Fibroblast of villous mesenchyme (primary cell): ENCODE data around the gene BTBD9. TPM values are rescaled to one million over a fixed set of nuclear protein-coding genes. Genes with fewer than 3 reads are reported as not detected.

Experiments used
- DNase-seq: peaks from one replicate; pipeline ENCODE4 v3.0.0-alpha.2; 2010; ENCODE audit warnings: low read depth
- H3K4me3 ChIP-seq: 2 replicates; pipeline ENCODE4 v1.5.1; 2011; ENCODE audit warnings: low read depth, mild to moderate bottlenecking, low read length
- total RNA-seq: library from RNA; depleted of rRNA; stranded (reverse); fragments of >200 nt; gene quantifications from 2 replicates; pipeline ENCODE4 v1.2.3, GENCODE V29; 2012
- TF ChIP-seq, protein P1 (sequence below): IDR thresholded peaks from 2 replicates; pipeline ENCODE4 v1.5.1; 2012; ENCODE audit warnings: low read depth, mild to moderate bottlenecking, low read length; ENCODE audit not compliant: insufficient read depth

BTBD9 gene
- total RNA-seq, 1 donor, result 12.1 TPM

DNA sequence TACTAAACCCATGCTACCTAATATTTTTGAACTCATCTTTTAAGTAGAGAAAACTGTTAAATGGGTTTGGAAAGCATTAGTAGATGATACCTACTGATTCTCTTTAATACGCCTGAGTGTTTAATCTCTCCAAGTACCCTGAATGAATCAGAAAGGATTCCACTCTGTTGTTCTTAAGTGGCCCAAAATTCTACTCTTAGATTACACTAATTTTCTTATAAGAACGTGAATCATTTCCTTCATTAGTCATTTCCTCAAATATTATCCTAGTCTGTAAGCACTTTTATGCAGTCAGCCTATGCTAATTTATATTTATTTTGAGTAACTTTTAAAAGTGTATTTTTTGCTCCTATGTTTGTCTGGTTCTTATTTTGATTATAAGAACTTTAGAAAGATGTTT is 380.0 kb downstream of the BTBD9 start:
- TF ChIP-seq, protein P1, sequence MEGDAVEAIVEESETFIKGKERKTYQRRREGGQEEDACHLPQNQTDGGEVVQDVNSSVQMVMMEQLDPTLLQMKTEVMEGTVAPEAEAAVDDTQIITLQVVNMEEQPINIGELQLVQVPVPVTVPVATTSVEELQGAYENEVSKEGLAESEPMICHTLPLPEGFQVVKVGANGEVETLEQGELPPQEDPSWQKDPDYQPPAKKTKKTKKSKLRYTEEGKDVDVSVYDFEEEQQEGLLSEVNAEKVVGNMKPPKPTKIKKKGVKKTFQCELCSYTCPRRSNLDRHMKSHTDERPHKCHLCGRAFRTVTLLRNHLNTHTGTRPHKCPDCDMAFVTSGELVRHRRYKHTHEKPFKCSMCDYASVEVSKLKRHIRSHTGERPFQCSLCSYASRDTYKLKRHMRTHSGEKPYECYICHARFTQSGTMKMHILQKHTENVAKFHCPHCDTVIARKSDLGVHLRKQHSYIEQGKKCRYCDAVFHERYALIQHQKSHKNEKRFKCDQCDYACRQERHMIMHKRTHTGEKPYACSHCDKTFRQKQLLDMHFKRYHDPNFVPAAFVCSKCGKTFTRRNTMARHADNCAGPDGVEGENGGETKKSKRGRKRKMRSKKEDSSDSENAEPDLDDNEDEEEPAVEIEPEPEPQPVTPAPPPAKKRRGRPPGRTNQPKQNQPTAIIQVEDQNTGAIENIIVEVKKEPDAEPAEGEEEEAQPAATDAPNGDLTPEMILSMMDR, result no peak
- no peak overlapping the region for H3K4me3 ChIP-seq
- peak; percentile 34 for DNase-seq

DNA sequence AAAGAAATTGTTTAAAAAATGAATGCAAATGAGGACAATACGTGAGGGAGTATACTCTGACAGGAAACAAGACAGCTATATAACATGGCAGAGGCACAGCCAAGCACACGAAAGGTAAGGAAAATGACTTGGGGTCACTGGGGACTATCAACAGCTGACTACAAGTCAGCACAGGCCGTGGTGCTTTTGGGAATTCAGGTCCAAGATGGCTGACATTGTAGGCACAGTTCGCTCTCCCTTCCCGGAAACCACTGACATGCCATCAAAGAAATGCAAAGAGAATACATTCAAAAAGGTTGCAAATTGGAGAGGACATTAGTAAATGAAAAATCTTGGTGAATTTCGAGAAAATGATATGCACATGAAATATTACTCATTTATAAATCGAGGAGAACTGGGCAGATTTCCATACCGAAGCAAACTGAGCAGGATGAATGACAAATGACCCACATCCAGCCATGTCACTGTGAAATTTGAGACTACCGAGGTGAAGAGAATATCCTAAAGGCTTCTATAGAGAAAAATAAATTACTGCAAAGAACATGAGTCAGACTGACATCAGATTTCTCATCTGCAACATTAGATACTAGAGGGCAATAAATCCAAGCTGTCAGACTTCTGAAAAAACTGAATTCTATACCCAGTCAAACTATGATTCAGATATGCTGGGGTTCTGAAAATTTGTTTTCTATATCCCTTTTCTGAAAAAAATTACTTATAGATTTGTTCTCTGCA is 391.1 kb downstream of the BTBD9 start:
- no peak for DNase-seq
- TF ChIP-seq, protein P1, result no peak
- H3K4me3 ChIP-seq, result no peak overlapping the region

- H3K4me3 ChIP-seq, result no peak overlapping the region
Observed at GRCh38 chr6:38245295-38245694, 394.4 kb downstream of the BTBD9 start.

GRCh38 chr6:38244869-38245268 is 394.9 kb downstream of the BTBD9 start:
- no peak for DNase-seq
- TF ChIP-seq, protein P1, result no peak
- H3K4me3 ChIP-seq, result no peak overlapping the region

More at GRCh38 chr6:38245295-38245694, 394.4 kb downstream of the BTBD9 start:
- no peak for DNase-seq
- TF ChIP-seq, protein P1, result no peak

DNA sequence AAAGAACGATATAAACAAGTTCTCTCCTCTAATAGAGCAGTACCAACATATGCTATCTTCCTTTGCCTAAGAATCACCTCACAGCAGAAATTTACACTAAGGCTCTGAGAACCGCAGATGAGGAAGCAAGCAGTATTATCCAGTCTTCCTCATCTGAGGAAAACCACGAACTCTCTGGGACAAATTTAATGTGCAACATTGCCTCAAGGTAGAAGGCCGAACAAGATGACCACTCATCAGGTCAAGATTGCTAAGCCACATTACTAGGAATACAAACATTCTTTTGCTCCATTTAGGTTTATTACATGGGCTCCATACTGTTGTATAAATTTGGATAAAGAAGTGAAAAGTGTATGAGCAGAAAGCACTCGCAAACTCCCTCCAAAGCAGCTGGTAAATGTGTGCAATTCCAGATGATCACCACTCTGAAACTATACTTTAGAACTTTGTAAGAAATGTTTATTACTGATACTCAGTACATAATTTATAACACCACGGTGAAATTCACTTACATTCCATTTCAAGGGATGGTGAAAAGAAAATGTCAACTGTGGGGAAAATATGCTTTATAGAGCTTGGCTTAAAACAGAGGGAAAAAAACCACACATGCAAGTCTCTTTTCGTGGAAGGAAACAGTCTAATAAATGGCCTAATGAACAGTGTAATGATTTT is 398.4 kb downstream of the BTBD9 start:
- peak; percentile 31 for DNase-seq
- no peak overlapping the region for H3K4me3 ChIP-seq
- TF ChIP-seq, protein P1, result no peak

DNA sequence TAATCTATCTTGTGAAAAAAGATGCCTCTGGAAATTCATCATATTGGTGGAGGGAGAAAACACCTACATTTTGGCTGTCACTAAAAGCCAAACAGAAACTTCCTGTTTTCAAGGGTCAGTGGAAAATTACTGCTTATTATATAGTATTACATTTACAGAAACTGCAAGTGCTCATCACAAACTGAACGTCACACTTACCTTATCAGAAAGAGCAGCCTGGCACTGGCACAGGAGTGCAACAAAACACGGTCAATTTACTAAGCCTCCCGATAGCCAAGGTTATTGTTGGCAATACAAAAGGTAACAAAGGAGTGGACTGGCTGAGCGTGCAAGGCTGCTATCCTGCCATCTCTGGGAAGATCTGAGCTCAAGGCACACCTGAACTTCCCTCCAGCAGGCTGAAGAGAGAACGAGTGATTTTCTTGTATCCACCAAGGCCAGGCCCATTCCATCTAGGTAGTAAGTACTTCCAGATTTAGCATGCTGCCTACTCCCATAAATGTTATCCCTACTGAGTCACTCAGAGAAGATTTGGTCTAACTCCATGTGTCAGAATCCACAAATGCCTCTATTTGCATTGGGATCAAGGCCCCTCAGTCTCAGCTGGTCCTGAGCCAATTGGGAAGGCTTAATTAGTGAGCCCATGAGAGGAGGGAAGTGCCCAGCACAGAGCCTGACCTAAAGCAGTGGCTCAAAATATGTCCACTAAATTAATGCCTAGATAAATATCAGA is 399.8 kb downstream of the BTBD9 start:
- H3K4me3 ChIP-seq, result no peak overlapping the region
- TF ChIP-seq, protein P1, result no peak
- peak; percentile 34 for DNase-seq
